HepG2 (cell line): ENCODE results near the gene CNTRL. TPM values are rescaled to one million over a fixed set of nuclear protein-coding genes. Genes with fewer than 3 reads are reported as not detected.

Experiments
- ATAC-seq: fragments of 200-7000 bp; cut with Tn5 transposase; 3 replicates; pipeline ENCODE4 v1.9.1; 2020; ENCODE audit warnings: mild to moderate bottlenecking, moderate library complexity
- BruUV-seq: library from RNA; stranded (reverse); fragments of 400-500 nt; replicated peaks from 2 replicates; lab custom pipeline; 2021; lab: Mats Ljungman, UMichigan
- CTCF ChIA-PET: fragments of 300-600 bp; formaldehyde crosslinking; extraction: SDS; loops from one replicate; lab custom pipeline; 2021; ENCODE audit warnings: low total read pairs, inconsistent platforms, low intra/inter-chr PET ratio; lab: Yijun Ruan, JAX
- POLR2A ChIA-PET: fragments of 350-600 bp; sonication (Branson Sonifier 250); formaldehyde crosslinking; loops from one replicate; lab custom pipeline; 2020; ENCODE audit warnings: antibody characterized with exemption, inconsistent platforms; lab: Yijun Ruan, JAX
- DNase-seq: peaks from one replicate; pipeline ENCODE4 v3.0.0-alpha.2; 2015; ENCODE audit warnings: low spot score
- FAIRE-seq: peaks from 3 replicates; lab custom pipeline; 2011; peaks lifted over from hg19 to GRCh38; lab: Jason Lieb, UNC
- H2AFZ ChIP-seq: one replicate; pipeline ENCODE4 v1.6.1; 2011; ENCODE audit warnings: low read length, inconsistent platforms
- H3K27ac ChIP-seq: fragments of 300-600 bp; 3 replicates; pipeline ENCODE4 v1.8.0; 2011; ENCODE audit warnings: mixed run types, mild to moderate bottlenecking, mixed read lengths, low read length, inconsistent platforms; ENCODE audit not compliant: insufficient read depth; ENCODE audit errors: extremely low read length
- H3K27me3 ChIP-seq, 2 experiments: fragments of 200-600 bp in 1 of 2; 2 replicates in 1 of 2; 3 replicates in 1 of 2; pipeline versions ENCODE4 v1.6.0 to v1.8.0; 2011; ENCODE audit warnings: low read length in 2 of 2, mild to moderate bottlenecking in 2 of 2, moderate library complexity in 2 of 2, inconsistent platforms in 1 of 2; ENCODE audit not compliant: insufficient read depth in 2 of 2, control insufficient read depth in 1 of 2
- H3K36me3 ChIP-seq, 2 experiments: fragments of 200-600 bp in 1 of 2; replicated peaks in 1 of 2; 2 replicates in 1 of 2; 3 replicates in 1 of 2; pipeline versions ENCODE4 v1.5.1 to v1.8.0; 2011; ENCODE audit warnings: low read length in 2 of 2, inconsistent platforms in 1 of 2; ENCODE audit not compliant: insufficient read depth in 2 of 2, control insufficient read depth in 1 of 2
- H3K4me1 ChIP-seq: 2 replicates; pipeline ENCODE4 v1.5.1; 2012; ENCODE audit warnings: low read length, inconsistent platforms; ENCODE audit not compliant: insufficient read depth
- H3K4me2 ChIP-seq: 2 replicates; pipeline ENCODE4 v1.6.0; 2011; ENCODE audit warnings: low read depth, low read length, inconsistent platforms
- H3K4me3 ChIP-seq, 3 experiments: fragments of 200-600 bp in 1 of 3; sonication (generic), shearing (Covaris generic) in 1 of 3; replicated peaks in 1 of 3; 2 replicates each; pipeline ENCODE4 v1.5.1; 2011 to 2016; ENCODE audit warnings: low read length in 3 of 3, inconsistent platforms in 2 of 3, low read depth in 2 of 3, mild to moderate bottlenecking in 2 of 3, control low read depth in 1 of 3, mixed read lengths in 1 of 3; ENCODE audit not compliant: insufficient read depth in 1 of 3
- H3K79me2 ChIP-seq: one replicate; pipeline ENCODE4 v1.6.1; 2011; ENCODE audit warnings: low read length, inconsistent platforms; ENCODE audit not compliant: insufficient read depth
- H3K9ac ChIP-seq: 2 replicates; pipeline ENCODE4 v1.6.0; 2011; ENCODE audit warnings: mild to moderate bottlenecking, low read depth, low read length, inconsistent platforms; ENCODE audit not compliant: insufficient read depth
- H3K9me3 ChIP-seq: 2 replicates; pipeline ENCODE4 v1.5.1; 2012; ENCODE audit warnings: mild to moderate bottlenecking, low read length
- H4K20me1 ChIP-seq: 2 replicates; pipeline ENCODE4 v1.6.0; 2011; ENCODE audit warnings: inconsistent platforms, mild to moderate bottlenecking, low read length, moderate library complexity; ENCODE audit not compliant: insufficient read depth
- ARID5B ChIP-seq: IDR thresholded peaks from 2 replicates; pipeline ENCODE4 v1.4.0; 2020; ENCODE audit warnings: mild to moderate bottlenecking, missing genetic modification reagents
- ELF3 ChIP-seq: IDR thresholded peaks from 2 replicates; pipeline ENCODE4 v1.6.1; 2016; ENCODE audit warnings: missing genetic modification reagents, missing compliant biosample characterization
- HDAC2 ChIP-seq: sonication (generic); formaldehyde crosslinking; IDR thresholded peaks from 2 replicates; pipeline ENCODE4 v1.4.0; 2020; ENCODE audit warnings: missing genetic modification reagents
- HNF4A ChIP-seq: sonication (generic); formaldehyde crosslinking; IDR thresholded peaks from 2 replicates; pipeline ENCODE4 v1.4.0; 2020; ENCODE audit warnings: missing genetic modification reagents
- SAFB2 ChIP-seq: sonication (generic); formaldehyde crosslinking; IDR thresholded peaks from 2 replicates; pipeline ENCODE4 v1.5.1; 2020; ENCODE audit warnings: missing genetic modification reagents, low read depth, mild to moderate bottlenecking, borderline replicate concordance
- ZFP36L1 ChIP-seq: sonication (generic); formaldehyde crosslinking; IDR thresholded peaks from 2 replicates; pipeline ENCODE4 v1.8.0; 2022; ENCODE audit warnings: mild to moderate bottlenecking, missing genetic modification reagents, moderate library complexity
- ZFX ChIP-seq: sonication (generic); formaldehyde crosslinking; IDR thresholded peaks from 2 replicates; pipeline ENCODE4 v1.4.0; 2020; ENCODE audit warnings: mild to moderate bottlenecking, low read depth, missing genetic modification reagents, moderate library complexity
- ZNF33B ChIP-seq: sonication (generic); formaldehyde crosslinking; IDR thresholded peaks from 2 replicates; pipeline ENCODE4 v1.5.1; 2020; ENCODE audit warnings: mild to moderate bottlenecking, missing genetic modification reagents
- WGBS: methylation state at CpG from one replicate; pipeline ENCODE4 v1.1.6; 2017; ENCODE audit warnings: low lambda C conversion rate; 5-methylcytosine and 5-hydroxymethylcytosine counted together
- in situ Hi-C: cut with HindIII; loops from 2 replicates; pipeline ENCODE4 v1.10.0; 2017; ENCODE audit warnings: low pct_unique_long_range_greater_than_20kb; ENCODE audit not compliant: extremely low pct_ligation_motif_present
- intact Hi-C: fragments of 100-400 bp; cut with micrococcal nuclease; formaldehyde crosslinking; loops from one replicate; pipeline ENCODE4 v1.10.0; 2022; ENCODE audit not compliant: unreplicated experiment
- polyA plus RNA-seq, 8 experiments: library from polyadenylated mRNA; depleted of rRNA in 3 of 8; stranded (reverse) in 7 of 8; unstranded in 1 of 8; fragments of >200 nt; fragmentation: Illumina TruSeq in 4 of 8; extraction: Trizol in 4 of 8; gene quantifications; 2 replicates each; pipeline versions ENCODE4 v1.2.1 to v1.2.3, GENCODE V29; 2011 to 2016; ENCODE audit warnings: low read depth in 4 of 8, missing spikeins in 1 of 8, mixed read lengths in 1 of 8; ENCODE audit not compliant: insufficient read depth in 1 of 8
- total RNA-seq, 5 experiments: library from RNA; depleted of rRNA; stranded (reverse); fragments of >200 nt; fragmentation: Illumina TruSeq; extraction: Trizol; gene quantifications; 2 replicates each; pipeline ENCODE4 v1.2.3, GENCODE V29; 2016; ENCODE audit warnings: low read depth in 1 of 5
- TF ChIP-seq, protein P1 (sequence below): sonication (generic); formaldehyde crosslinking; IDR thresholded peaks from 2 replicates; pipeline ENCODE4 v1.8.1; 2023; ENCODE audit warnings: mild to moderate bottlenecking, inconsistent platforms, moderate library complexity, missing genetic modification reagents, borderline replicate concordance

CNTRL gene
- total and polyA plus RNA-seq, 2 of the 13 experiments (the other 11 are each of a cell fraction or from before 2014, with no cell fraction given): 7.5 to 11.8 TPM

DNA sequence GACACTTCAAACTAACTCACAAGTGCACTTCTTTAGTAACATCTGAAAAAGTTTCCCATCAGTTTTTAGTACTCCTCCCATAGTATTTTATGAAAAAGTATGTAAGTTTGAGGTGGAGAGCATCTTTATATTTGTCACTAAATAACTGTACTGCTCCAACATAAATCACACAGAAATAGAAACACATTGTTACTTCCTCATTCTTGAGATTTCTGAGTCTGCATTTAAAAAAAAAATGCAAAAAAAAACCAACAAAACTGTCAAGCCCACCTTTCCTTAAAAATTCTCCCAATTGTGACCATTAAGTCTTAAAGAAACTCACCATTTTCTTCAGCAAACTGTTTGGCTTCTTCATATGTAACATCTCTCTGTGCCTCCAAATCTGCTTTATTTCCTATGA lies 108.2 kb downstream of the CNTRL start:
- no peak for DNase-seq
- ChIA-PET POLR2A (interaction anchor here (1.6 kb wide), 1 partner anchor 19 kb away, joined by 9 read pairs; the partner anchor contains the start of gene RAB14), CTCF (no interaction called here)
- no peak overlapping the region; a peak in 1 of 6 replicates for H3K4me3 ChIP-seq
- no peak for FAIRE-seq
- peaks cover 98% of the 10 kb centered on the region for H3K4me1 ChIP-seq
- no peaks in the 10 kb centered on the region for H3K27me3 ChIP-seq
- TF ChIP-seq HDAC2: no peak
- peak; percentile 90 for TF ChIP-seq ELF3 (CRISPR knock-in tag)
- TF ChIP-seq ZFP36L1 (CRISPR knock-in tag): 0 out of 2 replicates have a peak, but pooled peaks have one; percentile 0
- BruUV-seq: no TSS peak
- H3K4me2 ChIP-seq: peak overlapping the region; percentile 73
- H3K9me3 ChIP-seq: no peaks in the 10 kb centered on the region
- H3K27ac ChIP-seq: peak overlapping the region; percentile 84
- H2AFZ ChIP-seq: no peak overlapping the region
- H3K36me3 ChIP-seq: peaks cover 4 to 14% of the 10 kb centered on the region in 2 experiments; a peak in 3 of 5 replicates
- intact Hi-C loops: loop anchor here (10.0 kb wide), 1 partner anchor 128 kb away; the partner anchor contains the start of gene C5
- peak overlapping the region; percentile 44; the same call in 1 of the 2 replicates for H3K9ac ChIP-seq
- in situ Hi-C loops: no loop called here
- peaks cover 12% of the 10 kb centered on the region; the same call in 1 of the 2 replicates for H4K20me1 ChIP-seq
- no peak for ATAC-seq
- peaks cover 57% of the 10 kb centered on the region for H3K79me2 ChIP-seq

DNA sequence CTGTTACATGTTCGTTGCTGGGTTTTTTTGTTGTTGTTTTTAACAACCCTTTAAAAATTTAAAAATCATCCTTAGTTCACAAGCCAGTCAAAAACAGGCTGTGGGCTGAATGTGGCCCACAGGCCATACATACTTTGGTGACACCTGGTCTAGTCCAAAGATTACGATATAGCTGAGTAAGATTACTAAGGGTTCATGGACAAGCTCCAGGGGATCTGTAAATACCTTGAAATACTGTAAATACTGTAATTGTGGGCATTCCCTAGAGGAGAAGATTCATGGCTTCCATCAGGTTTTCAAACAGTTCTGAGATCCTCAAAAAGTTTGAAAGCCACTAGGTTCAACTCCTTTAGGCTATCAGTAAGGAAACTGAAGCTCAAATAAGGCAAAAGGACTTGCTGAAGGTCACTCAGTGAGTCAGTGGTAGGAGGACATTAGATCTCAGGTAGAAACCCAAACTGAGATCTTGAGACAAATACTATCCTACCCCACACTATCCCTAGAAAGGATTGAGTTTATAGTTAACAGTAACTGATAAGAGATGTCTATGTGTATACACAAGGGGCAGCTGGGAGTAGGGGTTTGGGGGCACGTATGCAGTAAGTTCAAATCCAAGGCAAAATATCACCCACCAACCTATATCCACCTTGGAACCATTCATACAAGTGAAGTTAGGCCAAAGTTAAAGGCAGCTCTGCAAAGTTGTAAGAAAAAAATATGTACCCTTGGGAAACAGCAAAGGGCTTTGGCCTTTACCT lies 109.1 kb downstream of the CNTRL start:
- peaks cover 63% of the 10 kb centered on the region for H3K79me2 ChIP-seq
- POLR2A ChIA-PET: interaction anchor here (1.0 to 1.6 kb wide), 4 partner anchors 18 to 116 kb away, joined by 3 to 9 read pairs (median 4); partner anchors contain the start of gene RAB14
- intact Hi-C loops: loop anchor here (10.0 kb wide), 1 partner anchor 129 kb away; the partner anchor contains the start of gene C5
- TF ChIP-seq SAFB2 (CRISPR knock-in tag): no peak
- no peak for TF ChIP-seq ZNF33B (CRISPR knock-in tag)
- peak; percentile 76 for TF ChIP-seq ARID5B (CRISPR knock-in tag)
- TF ChIP-seq ZFX (CRISPR knock-in tag): peak; percentile 22; the same call in 1 of the 2 replicates
- TF ChIP-seq HNF4A: peak; percentile 82
- TF ChIP-seq, protein P1, sequence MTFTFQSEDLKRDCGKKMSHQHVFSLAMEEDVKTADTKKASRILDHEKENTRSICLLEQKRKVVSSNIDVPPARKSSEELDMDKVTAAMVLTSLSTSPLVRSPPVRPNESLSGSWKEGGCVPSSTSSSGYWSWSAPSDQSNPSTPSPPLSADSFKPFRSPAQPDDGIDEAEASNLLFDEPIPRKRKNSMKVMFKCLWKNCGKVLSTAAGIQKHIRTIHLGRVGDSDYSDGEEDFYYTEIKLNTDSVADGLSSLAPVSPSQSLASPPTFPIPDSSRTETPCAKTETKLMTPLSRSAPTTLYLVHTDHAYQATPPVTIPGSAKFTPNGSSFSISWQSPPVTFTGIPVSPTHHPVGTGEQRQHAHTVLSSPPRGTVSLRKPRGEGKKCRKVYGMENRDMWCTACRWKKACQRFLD: no peak

More for the DNA sequence above, 109.1 kb downstream of the CNTRL start:
- peaks cover 92% of the 10 kb centered on the region for H3K4me1 ChIP-seq
- H3K4me2 ChIP-seq: peak overlapping the region; percentile 73
- no peaks in the 10 kb centered on the region for H3K27me3 ChIP-seq
- WGBS: 9% methylated on average over 3 of the region's 3 CpGs
- H3K9ac ChIP-seq: peak overlapping the region; percentile 44
- H3K36me3 ChIP-seq: peaks cover 4 to 14% of the 10 kb centered on the region in 2 experiments; a peak in 3 of 5 replicates
- peak overlapping the region in 2 of 3 experiments; percentile 3 to 42; a peak in 3 of 6 replicates for H3K4me3 ChIP-seq
- ATAC-seq: peak; percentile 82
- peaks cover 12% of the 10 kb centered on the region; the same call in 1 of the 2 replicates for H4K20me1 ChIP-seq
- peak; percentile 70 for DNase-seq
- no peak overlapping the region for H2AFZ ChIP-seq
- no peaks in the 10 kb centered on the region for H3K9me3 ChIP-seq
- H3K27ac ChIP-seq: peak overlapping the region; percentile 84
- in situ Hi-C loops: no loop called here
- no TSS peak for BruUV-seq
- CTCF ChIA-PET: no interaction called here
- FAIRE-seq: peak; percentile 75
